Activated CD4-positive, CD25-positive, alpha-beta regulatory T cell treated with anti-CD3 and anti-CD28 coated beads, Interleukin-2, amount 50 U/mL, for 72 hours (primary cell): ENCODE data around the gene NOVA1.
"Not testable (repeated sequence)": the region's sequence is repeated elsewhere in the genome, so short reads cannot be mapped to it uniquely, and the experiment has no call there.

Experiments
- DNase-seq: peaks from one replicate; pipeline ENCODE4 v3.0.0; 2021

Gene NOVA1, protein sequence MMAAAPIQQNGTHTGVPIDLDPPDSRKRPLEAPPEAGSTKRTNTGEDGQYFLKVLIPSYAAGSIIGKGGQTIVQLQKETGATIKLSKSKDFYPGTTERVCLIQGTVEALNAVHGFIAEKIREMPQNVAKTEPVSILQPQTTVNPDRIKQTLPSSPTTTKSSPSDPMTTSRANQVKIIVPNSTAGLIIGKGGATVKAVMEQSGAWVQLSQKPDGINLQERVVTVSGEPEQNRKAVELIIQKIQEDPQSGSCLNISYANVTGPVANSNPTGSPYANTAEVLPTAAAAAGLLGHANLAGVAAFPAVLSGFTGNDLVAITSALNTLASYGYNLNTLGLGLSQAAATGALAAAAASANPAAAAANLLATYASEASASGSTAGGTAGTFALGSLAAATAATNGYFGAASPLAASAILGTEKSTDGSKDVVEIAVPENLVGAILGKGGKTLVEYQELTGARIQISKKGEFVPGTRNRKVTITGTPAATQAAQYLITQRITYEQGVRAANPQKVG

DNA sequence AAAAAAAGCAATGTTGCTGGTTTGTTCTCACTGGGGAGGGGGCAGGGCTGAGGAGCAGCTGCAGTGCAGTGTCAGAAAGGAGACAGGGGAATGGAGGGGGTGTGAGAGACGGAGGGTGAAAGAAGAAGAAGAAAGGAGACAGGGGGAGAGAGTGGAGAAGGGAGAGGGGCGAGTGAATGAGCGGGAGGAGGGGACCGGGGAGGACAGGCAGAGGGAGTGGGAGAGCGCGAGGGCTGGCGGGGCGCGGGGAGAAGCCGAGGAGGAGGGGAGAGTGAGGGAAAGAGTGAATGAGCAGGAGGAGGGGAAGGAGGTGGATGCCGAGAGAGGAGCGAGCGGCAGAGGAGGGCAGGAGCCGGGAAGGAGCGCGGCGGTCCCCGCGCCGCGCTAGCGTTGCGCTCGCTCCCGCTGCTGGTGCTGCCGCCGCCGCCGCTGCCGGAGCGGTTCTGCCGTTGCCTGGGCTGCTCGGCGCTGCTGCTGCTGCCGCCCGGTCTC lies at the start of gene NOVA1:
TSS of gene NOVA1 (minus strand) at position 445 of the 492 bp plus-strand sequence. CDS start 597 bp downstream, outside the sequence.
- no peak for DNase-seq

DNA sequence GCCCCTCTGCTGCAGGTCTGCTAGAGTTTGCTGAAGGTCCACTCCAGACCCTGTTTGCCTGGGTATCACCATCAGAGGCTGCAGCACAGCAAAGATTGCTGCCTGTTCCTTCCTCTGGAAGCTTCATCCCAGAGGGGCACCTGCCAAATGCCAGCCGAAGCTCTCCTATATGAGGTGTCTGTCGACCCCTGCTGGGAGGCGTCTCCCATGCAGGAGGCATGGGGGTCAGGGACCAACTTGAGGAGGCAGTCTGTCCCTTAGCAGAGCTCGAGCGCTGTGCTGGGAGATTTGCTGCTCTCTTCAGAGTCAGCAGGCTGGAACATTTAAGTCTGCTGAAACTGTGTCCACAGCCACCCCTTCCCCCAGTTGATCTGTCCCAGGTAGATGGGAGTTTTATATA lies 47.2 kb upstream of the NOVA1 start:
- not testable (repeated sequence) for DNase-seq

DNA sequence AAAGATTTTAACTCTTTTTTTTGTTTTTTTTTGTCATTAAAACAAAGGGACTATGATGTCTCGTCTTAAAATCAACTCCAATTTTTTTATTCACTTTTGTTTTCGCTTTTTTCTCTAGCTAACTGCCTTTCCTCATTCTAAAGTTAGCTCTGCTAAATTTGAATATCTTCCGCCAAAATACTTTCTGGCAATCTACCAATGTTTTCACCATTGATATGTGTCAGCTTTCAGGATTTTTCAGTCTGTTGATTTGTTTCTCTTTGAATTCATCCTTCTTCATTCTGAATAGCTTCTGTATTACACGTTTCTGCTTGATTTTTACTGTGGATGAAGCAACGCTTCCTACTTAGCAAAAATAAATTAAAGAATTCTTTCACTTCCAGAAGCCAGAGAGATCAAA lies 38.7 kb upstream of the NOVA1 start:
- no peak for DNase-seq

DNA sequence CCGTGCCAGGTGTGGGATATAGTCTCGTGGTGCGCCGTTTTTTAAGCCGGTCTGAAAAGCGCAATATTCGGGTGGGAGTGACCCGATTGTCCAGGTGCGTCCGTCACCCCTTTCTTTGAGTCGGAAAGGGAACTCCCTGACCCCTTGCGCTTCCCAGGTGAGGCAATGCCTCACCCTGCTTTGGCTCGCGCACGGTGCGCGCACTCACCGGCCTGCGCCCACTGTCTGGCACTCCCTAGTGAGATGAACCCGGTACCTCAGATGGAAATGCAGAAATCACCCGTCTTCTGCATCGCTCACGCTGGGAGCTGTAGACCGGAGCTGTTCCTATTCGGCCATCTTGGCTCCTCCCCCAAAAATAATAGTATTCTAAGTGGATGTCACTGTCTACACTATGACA lies 37.1 kb upstream of the NOVA1 start:
- not testable (repeated sequence) for DNase-seq

DNA sequence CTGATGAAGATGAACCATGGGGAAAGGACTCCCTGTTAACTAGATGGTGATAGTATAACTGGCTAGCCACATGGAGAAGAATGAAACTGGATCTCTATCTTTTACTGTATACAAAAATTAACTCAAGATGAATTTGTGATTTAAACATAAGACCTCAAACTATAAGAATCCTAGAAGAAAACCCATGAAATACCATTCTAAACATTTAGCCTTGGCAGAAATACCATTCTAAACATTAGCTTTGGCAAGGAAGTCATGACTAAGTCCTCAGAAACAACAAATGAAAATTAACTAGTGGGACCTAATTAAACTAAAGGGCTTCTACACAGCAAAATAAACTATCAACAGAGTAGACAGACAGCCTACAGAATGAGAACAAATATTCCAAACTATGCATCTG lies 28.4 kb upstream of the NOVA1 start:
- DNase-seq: no peak

DNA sequence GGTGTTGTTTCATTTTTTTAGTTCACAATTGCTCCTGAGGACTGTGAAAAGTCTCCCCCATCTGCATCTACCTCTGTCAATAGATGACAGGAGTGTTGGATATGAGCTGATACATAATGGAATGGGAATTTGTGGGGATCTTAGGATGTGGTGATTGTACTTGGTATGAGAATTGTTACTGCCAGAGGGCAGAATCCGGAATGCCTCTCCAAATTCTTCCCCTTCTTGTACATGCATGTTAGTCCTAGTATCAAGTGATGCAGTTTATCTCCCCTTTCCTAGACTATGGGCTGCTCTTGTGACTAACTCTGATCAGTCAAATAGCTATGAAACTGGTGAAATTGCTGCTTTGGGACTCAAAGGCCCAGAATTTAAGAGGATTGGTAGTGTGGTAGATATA lies 24.8 kb upstream of the NOVA1 start:
- no peak for DNase-seq

DNA sequence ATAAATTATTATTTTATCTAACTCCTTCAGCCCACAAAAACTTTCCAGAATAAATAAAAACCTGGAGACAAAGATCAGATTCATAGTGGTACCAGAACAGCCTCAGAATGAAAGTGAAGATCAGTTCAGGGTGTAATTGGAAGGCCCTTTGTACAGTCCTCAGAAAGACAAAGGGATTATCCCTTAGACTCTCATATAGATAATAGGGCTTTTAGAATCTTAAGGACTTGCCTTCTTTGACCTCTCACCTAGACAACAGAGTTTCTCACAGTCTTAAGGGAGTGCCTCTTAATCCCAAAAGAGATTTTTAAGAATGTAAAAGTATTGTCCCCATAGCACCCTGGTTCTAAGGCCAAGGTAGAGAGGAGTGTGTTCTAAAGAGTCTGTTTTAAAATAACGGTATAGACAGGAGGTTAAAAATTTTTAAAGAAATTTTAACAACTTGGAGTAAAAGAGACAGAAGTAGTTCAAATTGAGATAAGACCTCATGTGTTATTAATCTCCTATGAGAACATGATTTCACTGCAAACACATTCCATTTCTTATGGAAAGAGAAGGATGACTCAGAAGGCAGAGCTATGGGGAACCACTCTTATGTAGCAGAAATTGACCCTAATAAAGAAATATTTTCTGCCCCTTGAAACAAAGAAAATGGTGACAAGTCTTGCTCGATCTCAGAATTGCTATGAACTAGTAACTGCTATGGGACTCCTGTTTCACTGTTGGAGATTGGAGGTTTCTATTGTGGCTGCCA lies 24.2 kb upstream of the NOVA1 start:
- DNase-seq: no peak

DNA sequence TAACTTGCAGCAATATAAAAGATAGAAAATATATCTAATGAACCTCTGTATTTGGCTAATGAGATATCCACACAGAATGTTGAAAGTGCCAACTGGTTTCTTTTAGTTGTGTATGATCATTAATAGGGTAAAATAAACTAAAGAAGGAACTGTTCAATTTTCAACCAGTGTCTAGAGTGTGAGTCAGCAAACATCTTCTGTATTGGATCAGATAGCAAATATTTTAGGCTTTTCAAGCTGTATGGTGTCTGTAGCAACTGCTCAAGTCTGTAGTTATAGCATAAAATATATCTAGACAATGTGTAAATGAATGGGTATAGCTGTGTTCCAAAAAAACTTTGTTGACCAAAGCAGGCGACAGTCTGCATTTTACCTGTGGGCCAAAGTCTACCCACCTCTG lies 23.5 kb upstream of the NOVA1 start:
- DNase-seq: no peak

DNA sequence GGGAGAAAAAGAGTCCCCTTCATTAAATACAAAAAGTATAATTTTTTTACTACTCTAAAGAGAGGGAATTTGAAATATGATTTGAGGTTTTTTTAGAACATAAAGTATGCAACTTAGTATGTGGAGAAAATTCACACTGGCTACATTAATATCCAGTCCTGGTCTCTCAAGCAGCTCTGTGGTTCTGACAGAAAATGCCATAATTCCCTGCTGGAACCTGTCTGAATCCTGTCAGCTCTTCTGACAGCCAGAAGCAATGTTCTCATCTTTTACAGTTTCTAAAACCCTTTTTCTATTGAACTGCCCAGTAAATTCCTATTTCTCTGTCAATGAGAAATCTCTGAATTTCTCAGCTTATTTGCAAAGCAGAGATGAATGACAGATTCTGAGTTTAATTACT lies 13.4 kb upstream of the NOVA1 start:
- DNase-seq: no peak

DNA sequence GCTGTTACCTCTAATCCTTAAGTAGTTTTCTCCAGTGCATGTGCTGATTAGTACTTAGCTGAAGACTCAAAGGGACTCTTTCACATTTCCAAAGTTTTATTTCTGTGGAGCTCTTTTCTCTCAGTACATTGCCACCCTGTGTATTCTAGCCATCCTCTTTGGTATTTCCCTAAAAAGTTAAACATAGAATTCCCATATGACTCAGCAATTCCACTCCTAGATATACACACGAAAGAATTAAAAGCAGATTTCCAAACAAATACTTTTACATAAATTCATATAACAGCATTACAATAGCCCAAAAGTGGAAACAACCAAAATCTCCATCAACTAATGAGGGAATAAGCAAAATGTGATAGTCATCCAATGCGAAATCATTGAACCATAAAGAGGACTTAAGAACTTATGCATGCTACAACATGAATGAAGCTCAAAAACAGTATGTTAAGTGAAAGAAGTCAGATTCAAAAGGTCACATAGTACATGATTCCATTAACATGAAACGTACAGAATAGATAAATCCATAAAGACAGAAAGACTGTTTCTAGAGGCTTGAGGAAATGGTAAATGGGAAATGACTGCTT lies 9.0 kb upstream of the NOVA1 start:
- DNase-seq: no peak

DNA sequence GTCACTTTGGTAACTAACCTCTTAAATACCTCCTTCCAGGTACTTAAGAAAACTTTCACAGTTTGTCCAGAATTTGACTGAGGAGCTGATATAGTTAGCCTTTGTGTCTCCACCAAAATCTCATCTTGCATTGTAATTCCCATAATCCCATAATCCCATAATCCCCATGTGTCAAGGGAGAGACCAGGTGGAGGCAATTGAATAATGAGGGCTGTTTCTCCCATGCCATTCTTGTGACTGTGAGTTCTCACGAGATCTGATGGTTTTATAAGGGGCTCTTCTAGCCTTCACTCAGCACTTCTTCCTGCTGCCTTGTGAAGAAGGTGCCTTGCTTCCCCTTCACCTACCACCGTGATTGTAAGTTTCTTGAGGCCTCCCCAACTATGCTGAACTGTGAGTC lies 7.8 kb upstream of the NOVA1 start:
- no peak for DNase-seq

DNA sequence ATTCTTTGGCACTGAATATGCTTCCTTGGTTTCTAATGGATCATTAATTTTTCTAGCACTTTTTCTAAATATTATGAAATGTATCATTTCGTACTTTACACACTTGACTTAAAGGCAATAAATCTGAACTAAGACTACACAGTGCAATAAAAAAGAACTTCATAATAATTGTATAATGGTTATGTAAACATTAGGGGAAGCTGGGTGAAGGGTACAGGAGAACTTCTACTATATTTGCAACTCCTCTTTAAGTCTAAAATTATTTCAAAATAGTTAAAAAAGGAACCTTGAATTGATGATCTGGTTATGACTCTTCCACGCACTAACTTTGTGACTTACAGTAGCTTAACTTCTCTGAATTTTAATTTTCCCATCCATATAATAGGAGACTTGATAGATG lies 5.1 kb upstream of the NOVA1 start:
- DNase-seq: no peak

DNA sequence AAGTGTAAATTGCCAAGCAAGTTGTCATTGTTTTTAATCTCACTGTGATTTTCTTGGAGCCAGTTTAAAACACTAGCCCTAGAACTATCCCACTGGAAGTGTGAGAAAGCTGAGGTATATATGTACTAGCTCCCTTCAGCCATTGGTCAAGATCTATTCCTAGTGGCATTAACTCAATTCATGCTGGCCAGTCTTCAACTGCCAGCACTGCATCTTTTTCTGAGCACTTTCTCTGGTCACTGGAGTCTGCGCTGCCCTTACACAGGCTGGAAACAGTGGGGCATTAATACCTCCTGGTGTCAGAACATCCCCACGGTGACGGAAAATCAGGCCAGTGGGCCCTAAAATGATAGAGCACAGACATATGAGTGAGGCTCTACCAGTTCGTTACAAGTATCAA lies 4.0 kb upstream of the NOVA1 start:
- DNase-seq: no peak

DNA sequence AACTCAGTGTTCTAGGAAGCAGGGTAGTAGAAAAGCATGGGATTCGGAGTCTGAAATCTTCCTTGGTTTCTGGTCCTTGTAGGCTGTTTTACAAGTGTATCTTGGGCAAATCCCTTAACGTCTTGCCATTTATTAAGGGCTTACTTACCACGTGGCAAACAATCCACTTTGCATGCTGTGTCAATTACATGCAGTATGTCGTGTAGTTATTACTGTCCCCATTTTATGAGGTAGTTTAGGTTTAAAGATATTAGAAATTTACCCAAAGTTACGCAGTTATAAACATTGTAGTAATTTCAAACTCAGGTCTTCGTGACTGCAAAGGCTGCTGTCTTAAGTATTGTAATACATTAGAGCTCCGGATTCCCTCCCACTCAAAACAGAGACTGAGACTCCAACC lies 1.5 kb upstream of the NOVA1 start:
- DNase-seq: no peak

DNA sequence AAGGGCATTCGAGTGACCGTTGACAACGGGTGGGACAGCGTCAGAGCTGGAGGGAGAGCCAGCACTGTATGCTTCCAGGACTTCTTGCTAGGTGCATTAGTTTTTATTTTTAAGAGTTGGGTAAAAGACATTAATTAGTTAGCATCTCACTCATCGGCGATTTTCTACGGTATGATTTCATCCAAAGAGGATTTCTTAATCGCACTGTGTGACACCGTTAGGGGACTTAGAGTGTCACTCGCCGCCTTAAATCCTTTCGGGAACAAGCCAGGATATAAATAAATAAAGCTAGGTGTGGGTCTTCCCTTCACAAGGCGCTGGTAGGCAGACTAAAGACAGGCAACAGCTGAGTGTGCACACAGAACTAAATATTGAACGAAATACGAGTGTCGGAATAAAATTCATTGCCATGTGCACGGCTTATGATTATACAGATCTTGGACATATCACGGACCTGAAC lies 869 bp upstream of the NOVA1 start:
- DNase-seq: no peak

DNA sequence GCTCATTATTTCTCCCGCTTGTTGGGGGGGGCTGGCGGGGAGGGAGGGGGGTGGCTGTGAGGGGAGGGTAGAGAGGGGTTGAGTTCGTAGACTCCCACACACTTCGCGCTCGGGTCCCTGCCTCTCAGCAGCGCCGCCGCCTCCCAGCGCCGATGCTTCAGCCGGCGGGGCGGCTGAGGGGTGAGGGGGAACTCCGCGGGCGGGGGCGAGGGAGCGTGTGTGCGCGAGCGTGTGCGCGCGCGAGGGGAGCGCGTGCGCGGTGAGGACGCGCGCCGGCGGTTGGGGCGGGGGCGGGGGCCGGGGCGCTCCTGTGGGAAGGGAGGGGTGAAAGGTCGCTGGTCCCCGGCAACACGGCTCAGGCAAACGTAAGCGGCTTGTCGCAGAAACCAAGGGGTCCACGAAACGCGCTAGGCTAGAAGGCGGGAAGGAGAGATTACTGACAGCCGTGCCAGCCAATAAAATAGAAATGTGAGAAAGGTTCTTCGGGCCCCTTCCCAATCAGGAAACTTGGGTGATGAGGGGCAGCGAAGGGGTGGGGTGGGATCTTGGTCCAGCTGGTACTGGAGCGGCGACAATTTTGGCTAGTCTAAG lies 343 bp upstream of the NOVA1 start:
- DNase-seq: no peak

DNA sequence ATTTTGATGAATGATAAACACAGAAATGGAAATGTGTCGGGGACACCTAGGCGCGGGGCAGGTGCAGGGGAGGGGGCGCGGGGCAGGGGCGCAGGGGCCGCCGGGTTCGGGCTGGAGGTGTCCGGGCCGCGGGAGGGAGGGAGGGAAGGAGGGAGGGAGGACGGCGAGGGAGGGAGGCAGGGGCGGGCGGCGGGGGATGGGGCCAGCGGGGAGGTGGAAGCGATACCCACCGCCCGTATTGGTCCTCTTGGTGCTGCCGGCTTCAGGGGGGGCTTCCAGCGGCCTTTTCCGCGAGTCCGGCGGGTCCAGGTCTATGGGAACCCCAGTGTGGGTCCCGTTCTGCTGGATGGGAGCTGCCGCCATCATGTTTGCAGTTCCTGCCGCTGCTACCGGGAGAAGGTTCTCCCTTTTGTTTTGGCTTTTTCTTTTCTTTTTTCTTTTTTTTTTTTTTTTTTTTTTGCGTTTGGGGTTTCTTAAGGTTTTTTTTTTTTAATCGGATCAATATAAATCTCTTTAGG lies 703 bp downstream of the NOVA1 start:
- DNase-seq: no peak

DNA sequence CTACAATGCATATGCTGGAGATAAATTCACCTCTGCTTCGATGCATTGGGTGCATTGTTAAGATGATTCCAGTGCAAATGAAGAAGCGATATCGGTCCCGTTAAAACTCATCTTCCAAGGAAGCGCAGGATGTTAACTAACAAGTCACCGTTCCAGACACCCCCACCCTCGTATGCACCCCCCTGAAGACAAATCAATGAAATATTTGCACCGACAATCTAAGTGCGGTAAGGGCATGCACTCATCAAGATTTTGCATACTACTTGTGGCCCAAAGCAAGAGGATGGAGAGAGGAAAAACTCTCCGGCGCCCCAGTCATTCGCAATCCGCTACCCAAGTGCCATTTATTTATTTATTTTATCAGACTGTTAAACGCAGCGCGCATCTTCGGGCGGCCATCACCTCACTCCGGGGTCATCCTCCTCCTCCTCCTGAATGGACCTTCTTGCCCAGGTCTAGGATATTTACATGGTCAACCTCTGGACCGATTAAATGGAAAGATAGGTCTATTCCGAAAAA lies 1.2 kb downstream of the NOVA1 start:
- no peak for DNase-seq

DNA sequence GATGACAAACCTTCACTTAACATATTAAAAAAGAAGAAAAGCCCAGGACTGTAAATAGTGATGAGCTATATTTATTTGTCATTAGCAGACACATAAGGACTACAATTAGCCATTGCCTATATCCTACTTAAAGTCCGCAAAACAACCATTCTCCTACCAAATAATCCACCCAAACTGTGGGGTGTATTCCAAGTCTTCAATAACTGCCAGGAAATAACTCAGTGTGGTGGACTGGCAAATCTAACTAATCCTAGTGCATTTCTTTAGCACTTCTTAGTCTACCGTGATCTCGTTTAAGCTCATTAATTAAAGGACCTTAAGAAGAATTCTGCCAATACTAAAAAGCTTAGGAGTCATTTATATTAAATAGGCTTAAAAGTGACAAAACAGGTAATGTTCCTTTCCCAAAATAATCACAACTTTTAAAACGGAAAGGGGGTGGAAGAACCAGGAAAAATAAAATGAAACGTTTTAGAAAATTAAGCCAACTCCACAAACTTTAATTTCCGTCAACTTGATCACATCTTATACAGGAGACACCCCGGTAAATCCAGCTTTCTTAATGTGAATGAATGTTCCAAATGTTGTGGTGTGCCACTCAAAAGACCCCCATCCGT lies 1.8 kb downstream of the NOVA1 start:
- no peak for DNase-seq

DNA sequence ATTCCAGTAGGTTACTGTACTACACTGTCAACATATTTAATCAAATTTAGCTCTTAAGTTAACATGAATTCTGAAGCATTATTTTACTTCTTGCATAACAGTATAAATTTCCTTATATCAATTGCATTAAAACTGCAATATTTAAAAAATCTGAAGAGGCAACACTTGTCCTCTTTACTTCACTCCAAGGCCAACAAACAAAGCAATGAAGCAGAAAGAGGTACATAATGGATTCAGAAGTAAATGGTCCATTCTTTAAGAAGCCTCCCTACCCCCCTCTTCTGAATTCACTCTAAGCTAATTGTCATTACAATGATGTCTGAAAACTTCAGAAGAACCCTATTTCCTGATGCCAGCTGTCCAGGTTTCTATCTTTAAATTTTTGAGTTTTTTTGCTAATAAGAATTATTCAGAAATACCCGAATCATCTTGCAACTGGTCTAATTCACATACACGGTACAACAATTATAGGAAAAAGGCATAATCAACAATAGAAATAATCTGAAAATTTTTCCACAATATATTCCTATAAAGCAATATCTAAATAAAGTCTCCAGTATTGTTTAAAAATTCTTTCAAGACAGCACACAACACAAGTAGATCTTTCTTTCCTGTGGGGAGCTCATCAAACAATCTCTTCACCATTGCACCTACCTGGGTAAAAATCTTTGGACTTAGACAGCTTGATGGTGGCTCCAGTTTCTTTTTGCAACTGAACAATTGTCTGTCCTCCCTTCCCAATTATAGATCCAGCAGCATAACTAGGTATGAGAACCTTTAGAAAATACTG lies 2.9 kb downstream of the NOVA1 start:
- DNase-seq: no peak

DNA sequence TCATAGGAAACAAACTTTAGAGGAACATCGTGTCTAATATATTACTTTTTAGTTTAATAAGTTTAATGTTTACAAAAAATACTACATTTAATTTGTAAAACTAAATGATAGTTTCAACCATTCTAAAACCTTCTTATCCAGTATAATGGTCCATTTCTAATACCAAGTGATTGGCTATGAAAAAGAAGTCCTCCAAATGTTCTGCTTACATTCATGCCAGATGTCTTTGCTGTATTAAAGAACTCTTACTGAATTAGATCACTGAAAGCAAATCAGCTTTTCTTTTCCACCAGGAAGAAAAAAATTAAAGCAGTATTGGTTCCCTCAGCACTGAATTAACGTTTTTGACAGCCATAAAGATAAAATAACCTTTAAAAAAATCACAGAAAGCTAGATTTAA lies 3.7 kb downstream of the NOVA1 start:
- no peak for DNase-seq
